Measurements from ENCODE around the gene ADRM1. TPM values are rescaled to one million over a fixed set of nuclear protein-coding genes. Genes with fewer than 3 reads are reported as not detected.

The ADRM1 gene
- total and polyA plus RNA-seq, 12 donors: 67.7 to 192 (median 74.7) TPM

DNA sequence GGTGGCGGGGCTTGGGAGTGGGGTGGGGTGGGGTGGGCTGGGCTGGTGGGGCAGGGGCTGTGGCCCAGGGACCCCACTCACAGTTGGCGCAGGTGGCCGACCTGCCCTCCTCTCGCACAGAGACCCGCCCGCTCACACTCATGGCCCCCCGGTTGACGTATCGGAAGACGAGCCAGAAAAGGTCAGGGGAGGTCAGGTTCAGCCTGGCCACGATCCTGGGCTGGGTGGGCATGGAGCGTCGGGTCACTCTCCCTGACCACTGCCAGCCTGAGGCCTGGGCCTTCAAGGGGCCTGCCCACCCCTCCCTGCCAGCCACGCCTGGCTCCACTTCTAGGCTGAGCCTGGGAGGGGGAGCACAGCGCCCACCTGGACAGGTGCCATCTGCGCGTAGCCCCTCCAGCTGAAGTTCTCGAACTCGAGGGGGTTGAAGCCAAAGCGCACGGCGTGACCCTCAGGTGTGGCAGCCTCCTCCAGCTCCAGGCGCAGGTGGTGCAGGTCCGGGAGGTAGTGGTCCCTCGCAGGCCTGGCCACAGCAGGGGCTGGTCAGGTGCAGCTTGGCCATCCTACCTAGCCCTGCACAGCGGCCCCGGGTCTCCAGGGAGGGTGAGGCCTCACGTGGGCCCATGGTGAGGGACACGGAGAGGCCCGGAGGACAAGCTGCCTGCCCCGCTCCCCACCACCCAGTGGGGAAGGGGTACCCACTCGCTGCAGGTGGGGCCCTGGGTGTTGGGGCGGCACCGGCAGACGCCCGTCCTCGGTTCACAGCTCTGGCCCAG lies 31.2 kb downstream of the ADRM1 start:
- intact Hi-C loops (cut with DNase I): no loop called here
- H3K27ac ChIP-seq: no peak overlapping the region
- TF ChIP-seq, protein P1, sequence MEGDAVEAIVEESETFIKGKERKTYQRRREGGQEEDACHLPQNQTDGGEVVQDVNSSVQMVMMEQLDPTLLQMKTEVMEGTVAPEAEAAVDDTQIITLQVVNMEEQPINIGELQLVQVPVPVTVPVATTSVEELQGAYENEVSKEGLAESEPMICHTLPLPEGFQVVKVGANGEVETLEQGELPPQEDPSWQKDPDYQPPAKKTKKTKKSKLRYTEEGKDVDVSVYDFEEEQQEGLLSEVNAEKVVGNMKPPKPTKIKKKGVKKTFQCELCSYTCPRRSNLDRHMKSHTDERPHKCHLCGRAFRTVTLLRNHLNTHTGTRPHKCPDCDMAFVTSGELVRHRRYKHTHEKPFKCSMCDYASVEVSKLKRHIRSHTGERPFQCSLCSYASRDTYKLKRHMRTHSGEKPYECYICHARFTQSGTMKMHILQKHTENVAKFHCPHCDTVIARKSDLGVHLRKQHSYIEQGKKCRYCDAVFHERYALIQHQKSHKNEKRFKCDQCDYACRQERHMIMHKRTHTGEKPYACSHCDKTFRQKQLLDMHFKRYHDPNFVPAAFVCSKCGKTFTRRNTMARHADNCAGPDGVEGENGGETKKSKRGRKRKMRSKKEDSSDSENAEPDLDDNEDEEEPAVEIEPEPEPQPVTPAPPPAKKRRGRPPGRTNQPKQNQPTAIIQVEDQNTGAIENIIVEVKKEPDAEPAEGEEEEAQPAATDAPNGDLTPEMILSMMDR (IDR thresholded peaks at IDR 0.05): no peak
- no peak overlapping the region for H3K4me3 ChIP-seq
- peak in 1 of 2 donors; percentile 8 for DNase-seq
- ATAC-seq: no peak
- no peaks in the 10 kb centered on the region for H3K27me3 ChIP-seq
- H3K4me1 ChIP-seq: peaks cover 0 to 5% (median 0%) of the 10 kb centered on the region in 9 donors
- peaks cover 7 to 97% (median 71%) of the 10 kb centered on the region in 9 donors for H3K36me3 ChIP-seq
- 84 to 86% methylated on average over 33 to 37 of the region's 37 CpGs for WGBS, 2 donors
- no peaks in the 10 kb centered on the region for H3K9me3 ChIP-seq

DNA sequence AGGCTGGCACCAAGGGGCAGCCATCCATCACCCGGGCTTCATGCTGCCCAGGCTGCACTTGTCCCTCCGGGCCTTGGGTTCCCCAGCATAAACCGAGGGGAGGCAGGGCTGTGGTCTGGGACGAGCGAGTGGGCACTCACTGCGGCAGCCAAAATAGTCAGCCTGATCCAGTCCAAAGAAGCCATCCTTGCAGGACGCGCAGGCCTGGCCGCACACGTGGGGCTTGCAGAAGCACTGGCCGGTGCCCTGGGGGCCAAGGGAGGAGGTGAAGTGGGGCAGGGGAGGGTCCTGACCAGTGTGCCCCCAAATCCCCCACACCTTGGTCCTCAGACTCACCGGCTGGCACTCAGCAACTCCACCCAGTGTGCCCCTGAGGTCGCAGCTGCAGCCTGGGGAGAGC lies 32.1 kb downstream of the ADRM1 start:
- Histone ChIP-seq H3K36me3 (peaks cover 6 to 97% (median 66%) of the 10 kb centered on the region in 9 donors), H3K4me1 (peaks cover 0 to 5% (median 0%) of the 10 kb centered on the region in 9 donors), H3K27ac (no peak overlapping the region), H3K9me3 (no peaks in the 10 kb centered on the region), H3K4me3 (no peak overlapping the region), H3K27me3 (no peaks in the 10 kb centered on the region)
- no peak for DNase-seq
- TF ChIP-seq, protein P1 (IDR thresholded peaks at IDR 0.05): no peak
- intact Hi-C loops (cut with DNase I): no loop called here
- no peak for ATAC-seq
- 92 to 94% methylated on average over 13 of the region's 13 CpGs for WGBS, 2 donors

DNA sequence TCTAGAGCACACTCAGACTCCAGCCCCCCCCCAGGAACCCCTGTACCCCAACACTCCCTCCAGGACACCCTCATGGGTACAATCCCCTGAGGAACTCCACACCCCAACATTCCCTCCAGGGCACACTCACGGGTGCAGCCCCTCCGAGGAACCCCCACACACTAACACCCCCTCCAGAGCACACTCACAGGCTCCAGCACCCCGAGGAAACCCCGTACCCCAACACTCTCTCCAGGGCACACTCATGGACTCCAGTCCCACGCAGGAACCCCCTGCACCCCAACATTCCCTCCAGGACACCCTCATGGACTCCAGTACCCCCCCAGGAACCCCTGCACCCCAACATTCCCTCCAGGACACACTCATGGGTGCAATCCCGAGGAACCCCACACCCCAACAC lies 32.7 kb downstream of the ADRM1 start:
- peaks cover 0 to 5% (median 0%) of the 10 kb centered on the region in 9 donors for H3K4me1 ChIP-seq
- peaks cover 6 to 97% (median 64%) of the 10 kb centered on the region in 9 donors for H3K36me3 ChIP-seq
- ATAC-seq: no peak
- H3K9me3 ChIP-seq: no peaks in the 10 kb centered on the region
- H3K27ac ChIP-seq: no peak overlapping the region
- no peaks in the 10 kb centered on the region for H3K27me3 ChIP-seq
- TF ChIP-seq, protein P1 (IDR thresholded peaks at IDR 0.05): no peak
- H3K4me3 ChIP-seq: no peak overlapping the region
- DNase-seq: no peak
- intact Hi-C loops (cut with DNase I): no loop called here
- WGBS, 2 donors: 92 to 97% methylated on average over 6 of the region's 6 CpGs

DNA sequence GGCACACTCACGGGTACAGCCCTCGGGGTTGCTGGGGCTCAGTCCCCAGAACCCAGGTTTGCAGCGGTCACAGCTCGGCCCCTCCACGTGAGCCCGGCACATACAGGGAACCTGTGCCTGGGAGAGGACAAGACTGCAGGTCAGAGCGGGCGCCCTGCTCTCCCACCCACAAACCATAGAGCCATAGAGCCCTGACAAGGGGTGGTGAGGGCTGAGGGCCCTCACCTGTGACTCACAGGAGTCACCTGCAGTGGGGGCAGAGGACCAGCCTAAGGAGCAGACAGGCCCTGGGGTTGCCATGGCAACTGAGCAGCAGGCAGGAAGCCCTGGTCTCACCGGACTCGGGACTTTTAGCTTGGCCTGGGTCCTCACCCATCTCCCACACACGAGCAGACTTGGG lies 33.5 kb downstream of the ADRM1 start:
- intact Hi-C loops (cut with DNase I): no loop called here
- Histone ChIP-seq H3K9me3 (peaks cover 0 to 3% (median 0%) of the 10 kb centered on the region in 11 donors), H3K4me1 (peaks cover 0 to 5% (median 0%) of the 10 kb centered on the region in 9 donors), H3K27me3 (no peaks in the 10 kb centered on the region), H3K4me3 (no peak overlapping the region), H3K27ac (no peak overlapping the region), H3K36me3 (peaks cover 6 to 99% (median 66%) of the 10 kb centered on the region in 9 donors)
- WGBS, 2 donors: 86 to 88% methylated on average over 11 of the region's 11 CpGs
- ATAC-seq (no peak), DNase-seq (no peak)
- TF ChIP-seq, protein P1 (IDR thresholded peaks at IDR 0.05): no peak

All from heart right ventricle (tissue), 16 donors.